Choroid plexus epithelial cell (primary cell): Measurements from ENCODE around the gene ATXN1.

ENCODE experiments used
- DNase-seq: peaks from one replicate; pipeline ENCODE4 v3.0.0-alpha.2; 2010; ENCODE audit warnings: low read depth
- H3K4me3 ChIP-seq: 2 replicates; pipeline ENCODE4 v1.5.1; 2011; ENCODE audit warnings: low read depth, mild to moderate bottlenecking, control low read depth, low read length, moderate library complexity
- TF ChIP-seq, protein P1 (sequence below): conservative IDR thresholded peaks from 2 replicates; pipeline ENCODE4 v1.5.1; 2011; ENCODE audit warnings: low read depth, mild to moderate bottlenecking, control low read depth, inconsistent platforms, low read length, moderate library complexity

Gene ATXN1

DNA sequence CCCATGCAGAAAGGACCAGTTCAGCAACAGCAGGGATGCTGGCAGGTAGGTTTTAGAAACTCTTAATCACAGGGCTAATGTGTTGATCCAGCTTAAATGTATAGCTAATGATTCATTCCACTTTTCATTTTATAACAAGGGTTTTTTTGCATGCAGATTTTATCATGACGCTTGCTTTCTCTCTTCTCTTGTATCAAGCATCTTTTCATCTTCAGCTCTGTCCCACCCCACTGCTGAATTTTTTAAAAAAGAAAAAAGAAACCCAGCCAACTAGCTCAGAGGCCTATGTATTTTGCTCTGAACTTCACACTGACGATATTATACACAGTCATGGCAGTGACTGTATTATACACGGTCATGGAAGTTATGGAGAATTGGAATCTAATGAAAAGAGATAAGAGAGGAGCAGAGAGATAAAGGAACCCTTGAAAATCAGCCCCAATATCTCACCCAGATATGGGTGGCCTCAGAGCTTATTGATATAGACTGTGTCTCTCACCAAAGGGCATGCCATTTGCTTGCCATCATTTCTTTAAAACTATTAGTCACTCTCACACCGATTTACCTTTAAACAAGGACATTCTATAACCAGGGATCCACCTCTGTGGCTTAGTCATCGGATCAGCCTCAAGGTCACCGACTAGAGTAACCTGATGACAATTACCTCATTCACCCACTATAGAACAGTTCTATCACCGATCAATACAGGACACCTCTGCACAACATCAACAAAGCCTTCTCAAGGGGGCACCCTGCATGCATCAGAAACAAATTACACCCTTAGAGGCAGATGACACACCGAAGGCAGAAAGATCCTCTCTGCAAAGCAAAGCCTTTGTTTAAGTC is 222.0 kb downstream of the ATXN1 start:
- TF ChIP-seq, protein P1, sequence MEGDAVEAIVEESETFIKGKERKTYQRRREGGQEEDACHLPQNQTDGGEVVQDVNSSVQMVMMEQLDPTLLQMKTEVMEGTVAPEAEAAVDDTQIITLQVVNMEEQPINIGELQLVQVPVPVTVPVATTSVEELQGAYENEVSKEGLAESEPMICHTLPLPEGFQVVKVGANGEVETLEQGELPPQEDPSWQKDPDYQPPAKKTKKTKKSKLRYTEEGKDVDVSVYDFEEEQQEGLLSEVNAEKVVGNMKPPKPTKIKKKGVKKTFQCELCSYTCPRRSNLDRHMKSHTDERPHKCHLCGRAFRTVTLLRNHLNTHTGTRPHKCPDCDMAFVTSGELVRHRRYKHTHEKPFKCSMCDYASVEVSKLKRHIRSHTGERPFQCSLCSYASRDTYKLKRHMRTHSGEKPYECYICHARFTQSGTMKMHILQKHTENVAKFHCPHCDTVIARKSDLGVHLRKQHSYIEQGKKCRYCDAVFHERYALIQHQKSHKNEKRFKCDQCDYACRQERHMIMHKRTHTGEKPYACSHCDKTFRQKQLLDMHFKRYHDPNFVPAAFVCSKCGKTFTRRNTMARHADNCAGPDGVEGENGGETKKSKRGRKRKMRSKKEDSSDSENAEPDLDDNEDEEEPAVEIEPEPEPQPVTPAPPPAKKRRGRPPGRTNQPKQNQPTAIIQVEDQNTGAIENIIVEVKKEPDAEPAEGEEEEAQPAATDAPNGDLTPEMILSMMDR = no peak
- H3K4me3 ChIP-seq = no peak overlapping the region
- DNase-seq = no peak

DNA sequence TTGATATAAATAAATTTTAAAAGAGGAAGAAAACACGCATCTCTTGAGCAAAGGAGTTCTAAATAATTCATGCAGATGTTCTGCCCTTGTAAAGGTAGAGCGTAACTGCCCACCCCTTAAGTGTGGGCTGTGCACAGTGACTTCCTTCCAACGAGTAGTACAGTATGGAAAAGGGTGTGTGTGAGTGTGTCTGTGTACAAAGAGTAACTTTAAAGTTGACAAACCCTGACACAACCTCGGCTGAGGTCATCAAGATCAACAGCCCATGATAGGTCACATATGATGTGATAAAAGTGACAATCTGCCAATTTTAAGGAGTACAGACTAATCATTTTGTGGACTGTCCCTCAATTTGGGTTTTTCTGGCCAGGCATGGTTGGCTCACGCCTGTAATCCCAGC is 225.7 kb downstream of the ATXN1 start:
- no peak for DNase-seq
- no peak overlapping the region for H3K4me3 ChIP-seq
- TF ChIP-seq, protein P1 = no peak

DNA sequence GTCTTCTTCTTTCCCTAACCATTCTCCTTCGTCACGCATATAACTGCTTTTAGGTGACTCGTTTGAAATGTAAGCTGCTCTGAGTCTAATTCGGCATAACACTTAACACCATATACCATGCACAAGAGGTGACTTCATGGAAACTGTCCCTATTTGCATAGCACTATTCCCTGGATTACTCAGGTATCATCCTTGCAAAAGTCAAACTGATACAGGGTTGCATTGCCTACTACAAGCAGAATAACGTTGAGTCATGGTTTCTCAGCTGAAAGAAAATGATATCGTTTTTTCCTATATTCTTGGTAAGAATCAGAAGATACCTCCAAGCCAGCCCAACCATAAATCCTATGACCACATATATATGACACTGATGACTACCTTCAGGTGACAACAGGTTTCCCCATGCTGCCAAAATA is 227.5 kb downstream of the ATXN1 start:
- no peak overlapping the region for H3K4me3 ChIP-seq
- TF ChIP-seq, protein P1 = no peak
- no peak for DNase-seq

DNA sequence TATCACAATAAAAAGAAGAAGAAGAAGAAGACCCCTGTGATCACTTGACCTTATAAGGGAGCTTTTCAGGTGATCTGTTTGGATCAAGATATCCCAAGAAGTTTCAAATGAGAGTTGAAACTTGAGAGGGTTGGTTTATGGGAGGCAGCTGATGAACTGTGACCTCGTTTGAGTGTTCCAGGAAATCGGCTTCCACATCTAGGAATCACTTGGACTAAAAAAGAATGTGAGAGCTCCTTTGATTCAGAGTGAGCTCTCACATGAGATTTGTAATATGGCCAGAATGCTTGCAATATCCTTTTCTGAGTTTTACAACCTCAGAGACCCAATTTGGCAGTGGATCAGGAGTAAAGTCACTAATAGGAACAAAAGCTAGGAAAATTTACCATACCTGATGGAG is 228.1 kb downstream of the ATXN1 start:
- no peak overlapping the region for H3K4me3 ChIP-seq
- TF ChIP-seq, protein P1 = no peak
- DNase-seq = no peak

DNA sequence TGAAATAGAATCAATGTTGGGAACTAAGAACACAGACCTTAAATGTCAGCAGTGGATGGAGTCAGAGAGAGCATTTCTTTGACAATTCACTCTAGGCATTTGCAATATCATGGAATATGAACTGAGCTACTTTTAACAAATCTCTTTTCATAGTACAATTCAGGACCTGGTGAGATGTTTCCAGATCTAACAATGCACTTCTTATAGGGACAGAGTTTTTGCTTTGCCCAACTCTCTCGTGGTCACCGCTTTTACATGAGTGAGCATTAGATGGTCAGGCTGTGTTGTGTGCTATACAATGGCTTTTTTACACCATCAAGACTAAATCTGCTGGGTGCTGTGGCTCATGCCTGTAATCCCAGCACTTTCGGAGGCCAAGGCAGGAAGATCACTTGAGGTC is 233.6 kb downstream of the ATXN1 start:
- TF ChIP-seq, protein P1 = no peak
- H3K4me3 ChIP-seq = no peak overlapping the region

DNA sequence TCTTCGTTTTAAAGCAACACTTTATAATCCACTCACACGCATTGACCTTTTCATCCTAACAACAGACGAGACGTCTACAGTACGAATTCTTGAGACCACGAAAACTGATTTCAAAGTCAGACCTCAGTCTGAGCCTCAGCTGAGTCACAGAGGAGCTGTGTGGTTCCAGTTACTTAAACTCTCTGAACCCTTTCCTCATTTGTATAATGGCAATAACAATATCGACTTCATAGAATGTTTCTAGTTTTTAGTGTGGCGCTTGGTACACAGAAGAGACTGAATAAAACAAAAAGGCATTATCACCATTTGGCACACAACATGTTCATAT is 236.9 kb downstream of the ATXN1 start:
- no peak overlapping the region for H3K4me3 ChIP-seq
- DNase-seq = peak; percentile 88
- TF ChIP-seq, protein P1 = no peak

More for the DNA sequence above, 233.6 kb downstream of the ATXN1 start:
- DNase-seq = no peak
